SK-N-SH (cell line): ENCODE measurements around the gene DIPK1C. TPM values are rescaled to one million over a fixed set of nuclear protein-coding genes. Genes with fewer than 3 reads are reported as not detected.

Source experiments
- CTCF ChIA-PET: fragments of 300-600, 350-600 bp; formaldehyde crosslinking; extraction: SDS; loops from one replicate; lab custom pipeline; 2021; lab: Yijun Ruan, JAX
- POLR2A ChIA-PET: fragments of 350-600 bp; sonication (Branson Sonifier 250); formaldehyde crosslinking; extraction: SDS; loops from one replicate; lab custom pipeline; 2020; ENCODE audit warnings: antibody characterized with exemption, inconsistent platforms; lab: Yijun Ruan, JAX
- DNase-seq: peaks from one replicate; pipeline ENCODE4 v3.0.0; 2012
- H2AFZ ChIP-seq: fragments of 200-600 bp; sonication (generic); 2 replicates; pipeline ENCODE4 v1.8.1; 2016; ENCODE audit warnings: antibody characterized with exemption, mild to moderate bottlenecking, low read depth
- H3F3A ChIP-seq: fragments of 200-600 bp; sonication (generic); replicated peaks from 2 replicates; pipeline ENCODE3; 2016; ENCODE audit warnings: antibody characterized with exemption, mild to moderate bottlenecking; ENCODE audit not compliant: insufficient read depth
- H3K27ac ChIP-seq, 2 experiments: fragments of 200-500 bp in 1 of 2; fragments of 200-600 bp in 1 of 2; sonication (Bioruptor generic) in 1 of 2; sonication (generic), shearing (Covaris generic) in 1 of 2; 2 replicates each; pipeline versions ENCODE4 v1.5.1 to v1.6.1; 2014 to 2016; ENCODE audit warnings: low read depth in 2 of 2, inconsistent platforms in 1 of 2, low read length in 1 of 2, mild to moderate bottlenecking in 1 of 2, mixed read lengths in 1 of 2
- H3K27me3 ChIP-seq: fragments of 200-600 bp; sonication (generic), shearing (Covaris generic); 2 replicates; pipeline ENCODE4 v1.6.1; 2016; ENCODE audit warnings: mixed run types; ENCODE audit not compliant: insufficient read depth
- H3K36me3 ChIP-seq, 2 experiments: fragments of 200-500 bp in 1 of 2; fragments of 200-600 bp in 1 of 2; sonication (Bioruptor generic) in 1 of 2; sonication (generic) in 1 of 2; replicated peaks in 1 of 2; 2 replicates each; pipeline versions ENCODE3 to v1.5.1; 2014 to 2016; ENCODE audit warnings: low read length in 1 of 2, mild to moderate bottlenecking in 1 of 2; ENCODE audit not compliant: insufficient read depth in 2 of 2, control insufficient read depth in 1 of 2
- H3K4me1 ChIP-seq, 2 experiments: fragments of 200-500 bp in 1 of 2; fragments of 200-600 bp in 1 of 2; sonication (Bioruptor generic) in 1 of 2; sonication (generic), shearing (Covaris generic) in 1 of 2; 2 replicates each; pipeline versions ENCODE4 v1.5.1 to v1.6.1; 2014 to 2016; ENCODE audit warnings: low read depth in 1 of 2, low read length in 1 of 2, mixed run types in 1 of 2; ENCODE audit not compliant: insufficient read depth in 2 of 2, control insufficient read depth in 1 of 2
- H3K4me2 ChIP-seq: fragments of 200-600 bp; sonication (generic), shearing (Covaris generic); 2 replicates; pipeline ENCODE4 v1.6.1; 2017; ENCODE audit warnings: mixed run types
- H3K4me3 ChIP-seq, 2 experiments: fragments of 200-500 bp in 1 of 2; fragments of 200-600 bp in 1 of 2; sonication (Bioruptor generic) in 1 of 2; sonication (generic), shearing (Covaris generic) in 1 of 2; 2 replicates each; pipeline versions ENCODE4 v1.5.1 to v1.8.1; 2014 to 2016; ENCODE audit warnings: low read depth in 2 of 2, inconsistent platforms in 1 of 2, low read length in 1 of 2, mild to moderate bottlenecking in 1 of 2, mixed read lengths in 1 of 2, moderate library complexity in 1 of 2
- H3K79me2 ChIP-seq: fragments of 200-600 bp; sonication (generic); 2 replicates; pipeline ENCODE4 v1.8.1; 2017; ENCODE audit warnings: mild to moderate bottlenecking; ENCODE audit not compliant: insufficient read depth
- H3K9ac ChIP-seq: fragments of 200-600 bp; sonication (generic); 2 replicates; pipeline ENCODE4 v1.6.1; 2017; ENCODE audit warnings: mixed run types
- H3K9me2 ChIP-seq: fragments of 200-600 bp; sonication (generic); 2 replicates; pipeline ENCODE4 v1.6.1; 2017; ENCODE audit warnings: mixed run types
- H3K9me3 ChIP-seq: fragments of 200-600 bp; sonication (generic); 2 replicates; pipeline ENCODE4 v1.6.1; 2017; ENCODE audit warnings: mixed run types, mild to moderate bottlenecking, moderate library complexity
- H4K20me1 ChIP-seq: fragments of 200-600 bp; sonication (generic); 2 replicates; pipeline ENCODE4 v1.6.1; 2017; ENCODE audit warnings: mild to moderate bottlenecking, mixed run types; ENCODE audit not compliant: insufficient read depth
- CHD2 ChIP-seq: fragments of 150-350 bp; IDR thresholded peaks from 2 replicates; pipeline ENCODE4 v1.6.1; 2018; ENCODE audit warnings: low read length; ENCODE audit not compliant: partially characterized antibody
- ELF1 ChIP-seq: IDR thresholded peaks from 2 replicates; pipeline ENCODE4 v1.4.0; 2012
- EP300 ChIP-seq, 2 experiments: IDR thresholded peaks; 2 replicates each; pipeline versions ENCODE4 v1.4.0 to v1.6.1; 2012; ENCODE audit warnings: borderline replicate concordance in 1 of 2, low read depth in 1 of 2, low read length in 1 of 2
- GABPA ChIP-seq: IDR thresholded peaks from 2 replicates; pipeline ENCODE4 v1.4.0; 2012; ENCODE audit warnings: low read depth, mild to moderate bottlenecking
- JUND ChIP-seq: IDR thresholded peaks from 2 replicates; pipeline ENCODE4 v1.4.0; 2012
- MEF2A ChIP-seq: IDR thresholded peaks from 2 replicates; pipeline ENCODE4 v1.4.0; 2012; ENCODE audit warnings: low read depth, borderline replicate concordance
- MXI1 ChIP-seq: IDR thresholded peaks from 2 replicates; pipeline ENCODE4 v1.6.1; 2012; ENCODE audit warnings: mild to moderate bottlenecking, low read depth, low read length, improper control_type of control experiment
- NRF1 ChIP-seq: IDR thresholded peaks from 2 replicates; pipeline ENCODE4 v1.6.1; 2012; ENCODE audit warnings: low read depth, mild to moderate bottlenecking, low read length
- RCOR1 ChIP-seq: fragments of 150-350 bp; IDR thresholded peaks from 2 replicates; pipeline ENCODE4 v1.6.1; 2017; ENCODE audit warnings: antibody characterized with exemption, low read length
- SIN3A ChIP-seq: IDR thresholded peaks from 2 replicates; pipeline ENCODE4 v1.6.1; 2012; ENCODE audit warnings: low read depth, mild to moderate bottlenecking, low read length, moderate library complexity, borderline replicate concordance
- SMC3 ChIP-seq: IDR thresholded peaks from 2 replicates; pipeline ENCODE4 v1.6.1; 2012; ENCODE audit warnings: low read depth, low read length, improper control_type of control experiment
- WGBS: methylation state at CpG from one replicate; pipeline ENCODE4 v1.1.6; 2017; ENCODE audit warnings: low lambda C conversion rate; 5-methylcytosine and 5-hydroxymethylcytosine counted together
- polyA plus RNA-seq, 3 experiments: library from polyadenylated mRNA; depleted of rRNA; stranded (reverse); fragments of >200 nt; gene quantifications; 2 replicates each; pipeline ENCODE4 v1.2.3, GENCODE V29; 2012
- TF ChIP-seq, protein P1 (sequence below): IDR thresholded peaks from 2 replicates; pipeline ENCODE4; 2012
- TF ChIP-seq, protein P2 (sequence below): IDR thresholded peaks from 2 replicates; pipeline ENCODE4 v1.4.0; 2012; ENCODE audit warnings: low read depth
- TF ChIP-seq, protein P3 (sequence below): IDR thresholded peaks from 2 replicates; pipeline ENCODE4 v1.4.0; 2012; ENCODE audit warnings: low read depth, borderline replicate concordance
- TF ChIP-seq, protein P4 (sequence below): fragments of 200-600 bp; sonication (generic); IDR thresholded peaks from 2 replicates; pipeline ENCODE4 v1.6.1; 2017; ENCODE audit warnings: antibody characterized with exemption, mild to moderate bottlenecking, moderate library complexity
- TF ChIP-seq, protein P5 (sequence below): IDR thresholded peaks from 2 replicates; pipeline ENCODE4 v1.6.1; 2012; ENCODE audit warnings: mild to moderate bottlenecking, low read depth, low read length, moderate library complexity

The DIPK1C gene
- polyA plus RNA-seq, 1 of the 3 experiments (the other 2 are of a cell fraction): not detected

- DNase-seq: no peak
- H3K27ac ChIP-seq: no peak overlapping the region
- H3K4me2 ChIP-seq: no peak overlapping the region
- H3K4me1 ChIP-seq: no peaks in the 10 kb centered on the region; a peak in 1 of 4 replicates
- no peaks in the 10 kb centered on the region for H4K20me1 ChIP-seq
- 27% methylated on average over 5 of the region's 9 CpGs for WGBS
- POLR2A ChIA-PET: no interaction called here
- TF ChIP-seq, protein P1, sequence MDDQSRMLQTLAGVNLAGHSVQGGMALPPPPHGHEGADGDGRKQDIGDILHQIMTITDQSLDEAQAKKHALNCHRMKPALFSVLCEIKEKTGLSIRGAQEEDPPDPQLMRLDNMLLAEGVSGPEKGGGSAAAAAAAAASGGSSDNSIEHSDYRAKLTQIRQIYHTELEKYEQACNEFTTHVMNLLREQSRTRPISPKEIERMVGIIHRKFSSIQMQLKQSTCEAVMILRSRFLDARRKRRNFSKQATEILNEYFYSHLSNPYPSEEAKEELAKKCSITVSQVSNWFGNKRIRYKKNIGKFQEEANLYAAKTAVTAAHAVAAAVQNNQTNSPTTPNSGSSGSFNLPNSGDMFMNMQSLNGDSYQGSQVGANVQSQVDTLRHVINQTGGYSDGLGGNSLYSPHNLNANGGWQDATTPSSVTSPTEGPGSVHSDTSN: no peak
- no peak for TF ChIP-seq GABPA
- TF ChIP-seq RCOR1: no peak
- TF ChIP-seq, protein P2, sequence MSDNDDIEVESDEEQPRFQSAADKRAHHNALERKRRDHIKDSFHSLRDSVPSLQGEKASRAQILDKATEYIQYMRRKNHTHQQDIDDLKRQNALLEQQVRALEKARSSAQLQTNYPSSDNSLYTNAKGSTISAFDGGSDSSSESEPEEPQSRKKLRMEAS: no peak
- TF ChIP-seq MEF2A: no peak
- TF ChIP-seq MXI1: no peak
- no peak for TF ChIP-seq CHD2
- TF ChIP-seq SMC3: no peak
- TF ChIP-seq EP300 (IDR thresholded peaks at IDR 0.05; ENCODE audit: borderline replicate concordance in 1 of 2, low read depth in 1 of 2, low read length in 1 of 2): no peak
- TF ChIP-seq, all 33 proteins: peak for 0
- Histone ChIP-seq H3K4me3 (no peak overlapping the region), H3K36me3 (no peaks in the 10 kb centered on the region), H3F3A (no peaks in the 10 kb centered on the region), H3K79me2 (no peaks in the 10 kb centered on the region), H3K9ac (no peak overlapping the region), H3K27me3 (peaks cover 62% of the 10 kb centered on the region), H2AFZ (no peak overlapping the region), H3K9me2 (no peaks in the 10 kb centered on the region), H3K9me3 (no peaks in the 10 kb centered on the region)
- CTCF ChIA-PET: no interaction called here
Measured at GRCh38 chr18:74440808-74441427, 16.2 kb downstream of the DIPK1C start.

DNA sequence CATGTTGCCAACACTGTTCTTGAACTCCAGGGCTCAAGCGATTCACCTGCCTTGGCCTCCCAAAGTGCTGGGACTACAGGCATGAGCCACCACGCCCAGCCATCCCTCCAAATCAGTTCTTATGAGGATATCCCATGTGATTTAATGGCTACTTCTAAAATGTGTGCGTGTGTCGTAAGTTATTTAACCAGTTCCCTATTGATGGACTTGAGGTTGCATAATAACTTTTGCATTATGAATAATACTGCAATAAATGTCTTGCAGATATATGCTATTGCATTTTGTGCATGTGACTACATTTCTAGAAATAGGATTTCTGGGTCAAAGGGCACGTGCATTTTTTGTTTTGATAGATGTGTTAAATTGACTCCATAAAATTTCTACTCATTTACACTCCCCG lies 19.0 kb downstream of the DIPK1C start:
- Histone ChIP-seq H3K4me2 (no peak overlapping the region), H3K4me3 (no peak overlapping the region), H3K9me2 (no peaks in the 10 kb centered on the region), H3K9me3 (no peaks in the 10 kb centered on the region), H3K9ac (no peak overlapping the region), H3K4me1 (no peaks in the 10 kb centered on the region), H3K79me2 (no peaks in the 10 kb centered on the region), H2AFZ (no peak overlapping the region), H3K27ac (no peak overlapping the region), H4K20me1 (no peaks in the 10 kb centered on the region), H3K27me3 (peaks cover 45% of the 10 kb centered on the region; the same call in 1 of the 2 replicates), H3F3A (no peaks in the 10 kb centered on the region), H3K36me3 (no peaks in the 10 kb centered on the region)
- POLR2A ChIA-PET: no interaction called here
- DNase-seq: no peak
- CTCF ChIA-PET: no interaction called here
- WGBS: 38% methylated on average over 4 of the region's 6 CpGs
- TF ChIP-seq JUND: no peak
- TF ChIP-seq SIN3A: no peak
- TF ChIP-seq, protein P1: no peak
- TF ChIP-seq, protein P3, sequence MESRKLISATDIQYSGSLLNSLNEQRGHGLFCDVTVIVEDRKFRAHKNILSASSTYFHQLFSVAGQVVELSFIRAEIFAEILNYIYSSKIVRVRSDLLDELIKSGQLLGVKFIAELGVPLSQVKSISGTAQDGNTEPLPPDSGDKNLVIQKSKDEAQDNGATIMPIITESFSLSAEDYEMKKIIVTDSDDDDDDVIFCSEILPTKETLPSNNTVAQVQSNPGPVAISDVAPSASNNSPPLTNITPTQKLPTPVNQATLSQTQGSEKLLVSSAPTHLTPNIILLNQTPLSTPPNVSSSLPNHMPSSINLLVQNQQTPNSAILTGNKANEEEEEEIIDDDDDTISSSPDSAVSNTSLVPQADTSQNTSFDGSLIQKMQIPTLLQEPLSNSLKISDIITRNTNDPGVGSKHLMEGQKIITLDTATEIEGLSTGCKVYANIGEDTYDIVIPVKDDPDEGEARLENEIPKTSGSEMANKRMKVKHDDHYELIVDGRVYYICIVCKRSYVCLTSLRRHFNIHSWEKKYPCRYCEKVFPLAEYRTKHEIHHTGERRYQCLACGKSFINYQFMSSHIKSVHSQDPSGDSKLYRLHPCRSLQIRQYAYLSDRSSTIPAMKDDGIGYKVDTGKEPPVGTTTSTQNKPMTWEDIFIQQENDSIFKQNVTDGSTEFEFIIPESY: no peak
- no peak for TF ChIP-seq CHD2
- TF ChIP-seq, protein P2: no peak
- TF ChIP-seq, protein P4, sequence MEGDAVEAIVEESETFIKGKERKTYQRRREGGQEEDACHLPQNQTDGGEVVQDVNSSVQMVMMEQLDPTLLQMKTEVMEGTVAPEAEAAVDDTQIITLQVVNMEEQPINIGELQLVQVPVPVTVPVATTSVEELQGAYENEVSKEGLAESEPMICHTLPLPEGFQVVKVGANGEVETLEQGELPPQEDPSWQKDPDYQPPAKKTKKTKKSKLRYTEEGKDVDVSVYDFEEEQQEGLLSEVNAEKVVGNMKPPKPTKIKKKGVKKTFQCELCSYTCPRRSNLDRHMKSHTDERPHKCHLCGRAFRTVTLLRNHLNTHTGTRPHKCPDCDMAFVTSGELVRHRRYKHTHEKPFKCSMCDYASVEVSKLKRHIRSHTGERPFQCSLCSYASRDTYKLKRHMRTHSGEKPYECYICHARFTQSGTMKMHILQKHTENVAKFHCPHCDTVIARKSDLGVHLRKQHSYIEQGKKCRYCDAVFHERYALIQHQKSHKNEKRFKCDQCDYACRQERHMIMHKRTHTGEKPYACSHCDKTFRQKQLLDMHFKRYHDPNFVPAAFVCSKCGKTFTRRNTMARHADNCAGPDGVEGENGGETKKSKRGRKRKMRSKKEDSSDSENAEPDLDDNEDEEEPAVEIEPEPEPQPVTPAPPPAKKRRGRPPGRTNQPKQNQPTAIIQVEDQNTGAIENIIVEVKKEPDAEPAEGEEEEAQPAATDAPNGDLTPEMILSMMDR: no peak
- TF ChIP-seq, protein P5, sequence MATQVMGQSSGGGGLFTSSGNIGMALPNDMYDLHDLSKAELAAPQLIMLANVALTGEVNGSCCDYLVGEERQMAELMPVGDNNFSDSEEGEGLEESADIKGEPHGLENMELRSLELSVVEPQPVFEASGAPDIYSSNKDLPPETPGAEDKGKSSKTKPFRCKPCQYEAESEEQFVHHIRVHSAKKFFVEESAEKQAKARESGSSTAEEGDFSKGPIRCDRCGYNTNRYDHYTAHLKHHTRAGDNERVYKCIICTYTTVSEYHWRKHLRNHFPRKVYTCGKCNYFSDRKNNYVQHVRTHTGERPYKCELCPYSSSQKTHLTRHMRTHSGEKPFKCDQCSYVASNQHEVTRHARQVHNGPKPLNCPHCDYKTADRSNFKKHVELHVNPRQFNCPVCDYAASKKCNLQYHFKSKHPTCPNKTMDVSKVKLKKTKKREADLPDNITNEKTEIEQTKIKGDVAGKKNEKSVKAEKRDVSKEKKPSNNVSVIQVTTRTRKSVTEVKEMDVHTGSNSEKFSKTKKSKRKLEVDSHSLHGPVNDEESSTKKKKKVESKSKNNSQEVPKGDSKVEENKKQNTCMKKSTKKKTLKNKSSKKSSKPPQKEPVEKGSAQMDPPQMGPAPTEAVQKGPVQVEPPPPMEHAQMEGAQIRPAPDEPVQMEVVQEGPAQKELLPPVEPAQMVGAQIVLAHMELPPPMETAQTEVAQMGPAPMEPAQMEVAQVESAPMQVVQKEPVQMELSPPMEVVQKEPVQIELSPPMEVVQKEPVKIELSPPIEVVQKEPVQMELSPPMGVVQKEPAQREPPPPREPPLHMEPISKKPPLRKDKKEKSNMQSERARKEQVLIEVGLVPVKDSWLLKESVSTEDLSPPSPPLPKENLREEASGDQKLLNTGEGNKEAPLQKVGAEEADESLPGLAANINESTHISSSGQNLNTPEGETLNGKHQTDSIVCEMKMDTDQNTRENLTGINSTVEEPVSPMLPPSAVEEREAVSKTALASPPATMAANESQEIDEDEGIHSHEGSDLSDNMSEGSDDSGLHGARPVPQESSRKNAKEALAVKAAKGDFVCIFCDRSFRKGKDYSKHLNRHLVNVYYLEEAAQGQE: no peak
- TF ChIP-seq NRF1: no peak
- no peak for TF ChIP-seq ELF1
